H9 (cell line): ENCODE results near the gene NHLRC4. TPM values are rescaled to one million over a fixed set of nuclear protein-coding genes. Genes with fewer than 3 reads are reported as not detected.

ENCODE experiments used
- DNase-seq: peaks from one replicate; pipeline ENCODE4 v3.0.0-alpha.2; 2017
- H2AFZ ChIP-seq: one replicate; pipeline ENCODE4 v1.6.1; 2013; ENCODE audit warnings: mild to moderate bottlenecking, low read length, control low read depth, moderate library complexity
- H2AK5ac ChIP-seq: 2 replicates; pipeline ENCODE4 v1.6.1; 2013; ENCODE audit warnings: low read length, control low read depth, mixed read lengths; ENCODE audit not compliant: insufficient read length
- H2BK120ac ChIP-seq: one replicate; pipeline ENCODE4 v1.6.1; 2013; ENCODE audit warnings: low read depth, mild to moderate bottlenecking, low read length, control low read depth, inconsistent platforms; ENCODE audit not compliant: poor library complexity, severe bottlenecking
- H2BK12ac ChIP-seq: 2 replicates; pipeline ENCODE4 v1.6.1; 2013; ENCODE audit warnings: low read length, control low read depth, mixed read lengths, low read depth; ENCODE audit not compliant: insufficient read length
- H2BK15ac ChIP-seq: 2 replicates; pipeline ENCODE4 v1.6.1; 2013; ENCODE audit warnings: low read depth, low read length, control low read depth
- H2BK20ac ChIP-seq: one replicate; pipeline ENCODE4 v1.6.1; 2013; ENCODE audit warnings: low read depth, mild to moderate bottlenecking, low read length, control low read depth, inconsistent platforms; ENCODE audit not compliant: poor library complexity, severe bottlenecking
- H2BK5ac ChIP-seq: 2 replicates; pipeline ENCODE4 v1.6.1; 2013; ENCODE audit warnings: low read length, control low read depth, mixed read lengths; ENCODE audit not compliant: insufficient read length
- H3K14ac ChIP-seq: 2 replicates; pipeline ENCODE4 v1.6.1; 2013; ENCODE audit warnings: low read length, control low read depth; ENCODE audit not compliant: insufficient read depth
- H3K18ac ChIP-seq: 2 replicates; pipeline ENCODE4 v1.6.1; 2013; ENCODE audit warnings: low read depth, mild to moderate bottlenecking, mixed read lengths, low read length, control low read depth; ENCODE audit not compliant: insufficient read length
- H3K23ac ChIP-seq: 2 replicates; pipeline ENCODE4 v1.6.1; 2013; ENCODE audit warnings: low read length, control low read depth, mixed read lengths, low read depth; ENCODE audit not compliant: insufficient read length
- H3K23me2 ChIP-seq: 2 replicates; pipeline ENCODE4 v1.6.1; 2013; ENCODE audit warnings: low read depth, mild to moderate bottlenecking, mixed read lengths, low read length, control low read depth; ENCODE audit not compliant: insufficient read length, poor library complexity, severe bottlenecking
- H3K27ac ChIP-seq: 2 replicates; pipeline ENCODE4 v1.5.1; 2013; ENCODE audit warnings: low read length, control low read depth, mixed read lengths, low read depth; ENCODE audit not compliant: insufficient read length
- H3K27me3 ChIP-seq: 2 replicates; pipeline ENCODE4 v1.6.1; 2013; ENCODE audit warnings: low read length, control low read depth, inconsistent platforms; ENCODE audit not compliant: insufficient read depth
- H3K4ac ChIP-seq: 2 replicates; pipeline ENCODE4 v1.6.1; 2013; ENCODE audit warnings: low read depth, mild to moderate bottlenecking, control low read depth, inconsistent platforms, low read length, moderate library complexity
- H3K4me1 ChIP-seq: 2 replicates; pipeline ENCODE4 v1.6.1; 2013; ENCODE audit warnings: low read length, control low read depth, inconsistent platforms; ENCODE audit not compliant: insufficient read depth
- H3K4me2 ChIP-seq: 2 replicates; pipeline ENCODE4 v1.6.1; 2013; ENCODE audit warnings: low read length, control low read depth, mixed read lengths; ENCODE audit not compliant: insufficient read length, insufficient read depth
- H3K56ac ChIP-seq: 2 replicates; pipeline ENCODE4 v1.6.1; 2013; ENCODE audit warnings: low read depth, mild to moderate bottlenecking, mixed read lengths, low read length, control low read depth; ENCODE audit not compliant: insufficient read length
- H3K79me1 ChIP-seq: 2 replicates; pipeline ENCODE4 v1.6.1; 2013; ENCODE audit warnings: low read depth, mild to moderate bottlenecking, moderate library complexity, low read length, control low read depth, inconsistent platforms; ENCODE audit not compliant: insufficient read depth, poor library complexity, severe bottlenecking
- H3K79me2 ChIP-seq: 2 replicates; pipeline ENCODE4 v1.6.1; 2013; ENCODE audit warnings: low read length, control low read depth, inconsistent platforms; ENCODE audit not compliant: insufficient read depth
- H3K9ac ChIP-seq: 2 replicates; pipeline ENCODE4 v1.6.1; 2013; ENCODE audit warnings: low read length, control low read depth, mixed read lengths; ENCODE audit not compliant: insufficient read length; ENCODE audit errors: extremely low read depth
- H3K9me3 ChIP-seq: one replicate; pipeline ENCODE4 v1.6.1; 2013; ENCODE audit warnings: low read depth, low read length, inconsistent platforms; ENCODE audit not compliant: control insufficient read depth
- H3T11ph ChIP-seq: one replicate; pipeline ENCODE4 v1.6.1; 2013; ENCODE audit warnings: mild to moderate bottlenecking, low read length, control low read depth, inconsistent platforms
- H4K20me1 ChIP-seq: one replicate; pipeline ENCODE4 v1.6.1; 2013; ENCODE audit not compliant: control insufficient read depth, insufficient read length, insufficient read depth
- H4K5ac ChIP-seq: 2 replicates; pipeline ENCODE4 v1.6.1; 2013; ENCODE audit warnings: low read depth, mild to moderate bottlenecking, mixed read lengths, low read length, control low read depth; ENCODE audit not compliant: insufficient read length
- H4K8ac ChIP-seq: replicated peaks from 2 replicates; pipeline ENCODE4 v1.6.1; 2013; ENCODE audit warnings: low read length, control low read depth, mixed read lengths, low read depth; ENCODE audit not compliant: insufficient read length
- H4K91ac ChIP-seq: 2 replicates; pipeline ENCODE4 v1.6.1; 2013; ENCODE audit warnings: low read depth, mild to moderate bottlenecking, moderate library complexity, mixed read lengths, low read length, control low read depth; ENCODE audit not compliant: insufficient read length
- H3K27ac Mint-ChIP-seq, 3 experiments: 2 replicates in 2 of 3; 3 replicates in 1 of 3; pipeline ENCODE4 v1.8.0; 2020 to 2021; ENCODE audit warnings: mixed read lengths in 3 of 3, mild to moderate bottlenecking in 1 of 3, moderate library complexity in 1 of 3
- H3K27me3 Mint-ChIP-seq: 2 replicates; pipeline ENCODE4 v1.8.0; 2021; ENCODE audit warnings: low read depth, mild to moderate bottlenecking, moderate library complexity, mixed read lengths
- H3K36me3 Mint-ChIP-seq, 3 experiments: 2 replicates in 2 of 3; 3 replicates in 1 of 3; pipeline ENCODE4 v1.8.0; 2020 to 2021; ENCODE audit warnings: low read depth in 3 of 3, mixed read lengths in 3 of 3; ENCODE audit not compliant: insufficient read depth in 1 of 3
- H3K4me1 Mint-ChIP-seq, 2 experiments: 2 replicates each; pipeline ENCODE4 v1.8.0; 2020; ENCODE audit warnings: mixed read lengths in 2 of 2
- H3K4me3 Mint-ChIP-seq, 2 experiments: 2 replicates in 1 of 2; 3 replicates in 1 of 2; pipeline ENCODE4 v1.8.0; 2020 to 2021; ENCODE audit warnings: mild to moderate bottlenecking in 2 of 2, mixed read lengths in 2 of 2, moderate library complexity in 1 of 2
- H3K9me3 Mint-ChIP-seq, 2 experiments: 2 replicates in 1 of 2; 3 replicates in 1 of 2; pipeline ENCODE4 v1.8.0; 2020; ENCODE audit warnings: mild to moderate bottlenecking in 2 of 2, mixed read lengths in 2 of 2, moderate library complexity in 1 of 2
- CTCF ChIP-seq: fragments of 200-600 bp; sonication (generic); conservative IDR thresholded peaks from 3 replicates; pipeline ENCODE4 v1.8.0; 2021; ENCODE audit warnings: antibody characterized with exemption, mild to moderate bottlenecking
- WGBS: extraction: QIAGEN DNeasy Blood & Tissue Kit; methylation state at CpG from one replicate; pipeline ENCODE4 v1.1.7; 2013; ENCODE audit warnings: missing lambda C conversion rate, low lambda C conversion rate, mixed read lengths; ENCODE audit not compliant: insufficient read length; ENCODE audit errors: extremely low coverage; 5-methylcytosine and 5-hydroxymethylcytosine counted together
- total RNA-seq: library from RNA; stranded (reverse); gene quantifications from 2 replicates; pipeline ENCODE4 v1.2.1, GENCODE V29; 2021

The NHLRC4 gene
- total RNA-seq, 1 experiment from 2014 or later, result 0.42 TPM

GRCh38 chr16:560204-560700, 6.6 kb upstream of the NHLRC4 start, which contains the start of gene PRR35:
Gene PRR35 (plus strand): TSS chr16:560394. CDS start chr16:563295, 2,901 bp downstream.
- peaks cover 3% of the 10 kb centered on the region for H4K20me1 ChIP-seq
- DNase-seq, result no peak
- H3K4me1 ChIP-seq, result no peaks in the 10 kb centered on the region
- Mint-ChIP-seq H3K4me3 (peak within 1 kb of the TSS; percentile 41 to 58; a peak in 4 of 5 replicates), H3K36me3 (no peaks in the 10 kb centered on the region; a peak in 1 of 7 replicates), H3K4me1 (peaks cover 0 to under 1% of the 10 kb centered on the region in 2 experiments; a peak in 2 of 4 replicates), H3K27me3 (peaks cover 42% of the 10 kb centered on the region), H3K9me3 (no peaks in the 10 kb centered on the region; a peak in 1 of 5 replicates), H3K27ac (no peak within 1 kb of the TSS)
- no CpG with 5 or more reads among the region's 84 CpGs for WGBS
- H3T11ph ChIP-seq, result no peak within 1 kb of the TSS
- H4K8ac ChIP-seq, result no peak within 1 kb of the TSS
- no peak within 1 kb of the TSS for H2AFZ ChIP-seq
- no peak within 1 kb of the TSS for H3K4ac ChIP-seq
- no peak within 1 kb of the TSS for H2BK5ac ChIP-seq
- no peaks in the 10 kb centered on the region for H3K23me2 ChIP-seq
- no peak within 1 kb of the TSS for H3K18ac ChIP-seq
- H2BK15ac ChIP-seq, result no peak within 1 kb of the TSS
- no peak within 1 kb of the TSS for H2BK120ac ChIP-seq
- H2AK5ac ChIP-seq, result no peak within 1 kb of the TSS
- no peaks in the 10 kb centered on the region for H3K79me1 ChIP-seq
- no peak within 1 kb of the TSS for H3K56ac ChIP-seq
- no peak within 1 kb of the TSS for H4K5ac ChIP-seq
- no peak within 1 kb of the TSS for H3K4me2 ChIP-seq
- no peak within 1 kb of the TSS for H3K23ac ChIP-seq
- no peak within 1 kb of the TSS for H3K14ac ChIP-seq
- no peak within 1 kb of the TSS for H3K27ac ChIP-seq
- no peaks in the 10 kb centered on the region for H3K9me3 ChIP-seq
- H2BK12ac ChIP-seq, result no peak within 1 kb of the TSS
- H3K27me3 ChIP-seq, result peaks cover 2% of the 10 kb centered on the region; the same call in 1 of the 2 replicates
- no peak within 1 kb of the TSS for H3K9ac ChIP-seq
- TF ChIP-seq CTCF, result no peak
- H4K91ac ChIP-seq, result no peak within 1 kb of the TSS
- no peak within 1 kb of the TSS for H2BK20ac ChIP-seq
- no peaks in the 10 kb centered on the region for H3K79me2 ChIP-seq
